ENCODE data around the gene ACY1.
"Not testable (repeated sequence)": the region's sequence is repeated elsewhere in the genome, so short reads cannot be mapped to it uniquely, and the experiment has no call there.

ACY1 gene

GRCh38 chr3:51988286-51989146, 5.2 kb downstream of the ACY1 start:
- Histone ChIP-seq H3K9ac (ENCODE audit: low read depth, low read length) (no peak overlapping the region), H3K4me3 (ENCODE audit: low read depth in 1 of 2, low read length in 2 of 2) (no peak overlapping the region), H3K79me2 (ENCODE audit: insufficient read depth, low read length) (peaks cover 10% of the 10 kb centered on the region), H3K4me2 (ENCODE audit: insufficient read depth, low read length) (no peak overlapping the region), H3K27me3 (ENCODE audit: insufficient read depth, low read length, poor library complexity) (no peaks in the 10 kb centered on the region), H3K9me3 (ENCODE audit: insufficient read depth, low read length, severe bottlenecking) (no peaks in the 10 kb centered on the region), H3K4me1 (ENCODE audit: insufficient read depth, low read length) (peaks cover 21% of the 10 kb centered on the region), H3K27ac (ENCODE audit: low read length) (no peak overlapping the region), H2AFZ (ENCODE audit: low read depth, low read length) (no peak overlapping the region), H3K36me3 (ENCODE audit: insufficient read depth, low read length) (peaks cover 19% of the 10 kb centered on the region), H4K20me1 (ENCODE audit: insufficient read depth, low read length) (peaks cover 25% of the 10 kb centered on the region)
- no peak for DNase-seq
- no peak for TF ChIP-seq EZH2 (IDR thresholded peaks at IDR 0.05; ENCODE audit: borderline replicate concordance, low read depth, low read length, severe bottlenecking)
- no peak for TF ChIP-seq CTCF (IDR thresholded peaks at IDR 0.05; ENCODE audit: borderline replicate concordance, extremely low read depth, low read length, poor library complexity, severe bottlenecking)
- ATAC-seq (ENCODE audit: insufficient read depth, low read depth): no peak

GRCh38 chr3:51990501-51990971, 7.2 kb downstream of the ACY1 start:
- H3K27me3 ChIP-seq (ENCODE audit: insufficient read depth, low read length, poor library complexity); H3K9me3 ChIP-seq (ENCODE audit: insufficient read depth, low read length, severe bottlenecking); H3K9ac ChIP-seq (ENCODE audit: low read depth, low read length); DNase-seq; H3K4me2 ChIP-seq (ENCODE audit: insufficient read depth, low read length); ATAC-seq (ENCODE audit: insufficient read depth, low read depth); H3K4me3 ChIP-seq (ENCODE audit: low read depth in 1 of 2, low read length in 2 of 2); H3K27ac ChIP-seq (ENCODE audit: low read length); H2AFZ ChIP-seq (ENCODE audit: low read depth, low read length): not testable (repeated sequence)
- peaks cover 39% of the 10 kb centered on the region for H3K36me3 ChIP-seq (ENCODE audit: insufficient read depth, low read length)
- peaks cover 29% of the 10 kb centered on the region for H3K79me2 ChIP-seq (ENCODE audit: insufficient read depth, low read length)
- peaks cover 37% of the 10 kb centered on the region for H4K20me1 ChIP-seq (ENCODE audit: insufficient read depth, low read length)
- peaks cover 23% of the 10 kb centered on the region for H3K4me1 ChIP-seq (ENCODE audit: insufficient read depth, low read length)

GRCh38 chr3:51992017-51992682, 8.8 kb downstream of the ACY1 start:
- ATAC-seq (ENCODE audit: insufficient read depth, low read depth): no peak
- H3K9ac ChIP-seq (ENCODE audit: low read depth, low read length): no peak overlapping the region
- H3K27me3 ChIP-seq (ENCODE audit: insufficient read depth, low read length, poor library complexity): no peaks in the 10 kb centered on the region
- H2AFZ ChIP-seq (ENCODE audit: low read depth, low read length): no peak overlapping the region
- H3K27ac ChIP-seq (ENCODE audit: low read length): peak overlapping the region; percentile 24; the same call in 1 of the 2 replicates
- peaks cover 40% of the 10 kb centered on the region for H3K36me3 ChIP-seq (ENCODE audit: insufficient read depth, low read length)
- TF ChIP-seq EZH2 (IDR thresholded peaks at IDR 0.05; ENCODE audit: borderline replicate concordance, low read depth, low read length, severe bottlenecking) (no peak), CTCF (IDR thresholded peaks at IDR 0.05; ENCODE audit: borderline replicate concordance, extremely low read depth, low read length, poor library complexity, severe bottlenecking) (no peak)
- peaks cover 31% of the 10 kb centered on the region for H3K79me2 ChIP-seq (ENCODE audit: insufficient read depth, low read length)
- no peak overlapping the region for H3K4me3 ChIP-seq (ENCODE audit: low read depth in 1 of 2, low read length in 2 of 2)
- DNase-seq: no peak
- H3K4me2 ChIP-seq (ENCODE audit: insufficient read depth, low read length): peak overlapping the region; percentile 10; the same call in 1 of the 2 replicates
- peaks cover 28% of the 10 kb centered on the region for H3K4me1 ChIP-seq (ENCODE audit: insufficient read depth, low read length)
- H4K20me1 ChIP-seq (ENCODE audit: insufficient read depth, low read length): peaks cover 37% of the 10 kb centered on the region
- no peaks in the 10 kb centered on the region for H3K9me3 ChIP-seq (ENCODE audit: insufficient read depth, low read length, severe bottlenecking)

GRCh38 chr3:51993657-51994056, 10.3 kb downstream of the ACY1 start:
- H4K20me1 ChIP-seq (ENCODE audit: insufficient read depth, low read length): peaks cover 37% of the 10 kb centered on the region
- H3K27ac ChIP-seq (ENCODE audit: low read length): not testable (repeated sequence)
- peak overlapping the region; percentile 93 for H3K4me2 ChIP-seq (ENCODE audit: insufficient read depth, low read length)

More at GRCh38 chr3:51993657-51994056, 10.3 kb downstream of the ACY1 start:
- peaks cover 28% of the 10 kb centered on the region for H3K4me1 ChIP-seq (ENCODE audit: insufficient read depth, low read length)
- not testable (repeated sequence) for ATAC-seq (ENCODE audit: insufficient read depth, low read depth); H2AFZ ChIP-seq (ENCODE audit: low read depth, low read length); DNase-seq; H3K27me3 ChIP-seq (ENCODE audit: insufficient read depth, low read length, poor library complexity); H3K9me3 ChIP-seq (ENCODE audit: insufficient read depth, low read length, severe bottlenecking)
- H3K79me2 ChIP-seq (ENCODE audit: insufficient read depth, low read length): peaks cover 31% of the 10 kb centered on the region
- peaks cover 40% of the 10 kb centered on the region for H3K36me3 ChIP-seq (ENCODE audit: insufficient read depth, low read length)
- peak overlapping the region in 1 of 2 experiments; percentile 73; a peak in 1 of 4 replicates for H3K4me3 ChIP-seq (ENCODE audit: low read depth in 1 of 2, low read length in 2 of 2)
- peak overlapping the region; percentile 86; the same call in 1 of the 2 replicates for H3K9ac ChIP-seq (ENCODE audit: low read depth, low read length)

Data from DND-41 (cell line).